HG03135 (cell line): ENCODE results near the gene PSMB5.

Experiments
- ATAC-seq: cut with Tn5 transposase; IDR thresholded peaks from one replicate; pipeline ENCODE4 v1.9.1; 2021; ENCODE audit warnings: mild to moderate bottlenecking, moderate library complexity; ENCODE audit not compliant: unreplicated experiment

The PSMB5 gene

GRCh38 chr14:22995889-22996625 is 38.6 kb downstream of the PSMB5 start:
- no peak for ATAC-seq

GRCh38 chr14:22994762-22995275 is 39.9 kb downstream of the PSMB5 start:
- peak; percentile 60 for ATAC-seq

- no peak for ATAC-seq
Measured at GRCh38 chr14:22993517-22993916, 41.2 kb downstream of the PSMB5 start.

GRCh38 chr14:22991852-22992251 is 42.8 kb downstream of the PSMB5 start:
- no peak for ATAC-seq

GRCh38 chr14:22987291-22987690 is 47.4 kb downstream of the PSMB5 start:
- ATAC-seq = no peak

- ATAC-seq = no peak
Measured at GRCh38 chr14:22986508-22987054, 48.1 kb downstream of the PSMB5 start.

- ATAC-seq = no peak
Measured at GRCh38 chr14:22985894-22986507, 48.7 kb downstream of the PSMB5 start.

- ATAC-seq = no peak
Measured at GRCh38 chr14:22984959-22985658, 49.6 kb downstream of the PSMB5 start.

- no peak for ATAC-seq
Measured at GRCh38 chr14:22982477-22983245, 52.0 kb downstream of the PSMB5 start, which contains the start of gene AJUBA. TSS of gene AJUBA (minus strand) at chr14:22982551. CDS start at chr14:22982266, 285 bp downstream.

GRCh38 chr14:22981876-22982476 is 52.7 kb downstream of the PSMB5 start:
- ATAC-seq = no peak

GRCh38 chr14:22981090-22981875 is 53.4 kb downstream of the PSMB5 start:
- no peak for ATAC-seq

- ATAC-seq = no peak
Measured at GRCh38 chr14:22980672-22981089, 54.0 kb downstream of the PSMB5 start.

GRCh38 chr14:22979748-22980392 is 54.8 kb downstream of the PSMB5 start:
- no peak for ATAC-seq

- ATAC-seq = no peak
Measured at GRCh38 chr14:22978981-22979671, 55.6 kb downstream of the PSMB5 start.

- no peak for ATAC-seq
Measured at GRCh38 chr14:22978487-22978837, 56.2 kb downstream of the PSMB5 start.

- no peak for ATAC-seq
Measured at GRCh38 chr14:22977684-22978486, 56.8 kb downstream of the PSMB5 start.

GRCh38 chr14:22977434-22977683 is 57.3 kb downstream of the PSMB5 start:
- ATAC-seq = no peak
